SW 1271 (cell line): ENCODE data around the gene TAF4.
"Not testable (repeated sequence)": the region's sequence is repeated elsewhere in the genome, so short reads cannot be mapped to it uniquely, and the experiment has no call there.

Experiments used
- DNase-seq, 2 experiments: peaks; one replicate each; lab custom pipeline; 2025; lab: John Stamatoyannopoulos, UW

Gene TAF4

GRCh38 chr20:61948586-61949362 lies 116.9 kb downstream of the TAF4 start:
- no peak for DNase-seq

- DNase-seq, result not testable (repeated sequence)
These were observed 117.6 kb downstream of the TAF4 start for GRCh38 chr20:61948056-61948455.

GRCh38 chr20:61945495-61945894 lies 120.2 kb downstream of the TAF4 start:
- not testable (repeated sequence) for DNase-seq

DNA sequence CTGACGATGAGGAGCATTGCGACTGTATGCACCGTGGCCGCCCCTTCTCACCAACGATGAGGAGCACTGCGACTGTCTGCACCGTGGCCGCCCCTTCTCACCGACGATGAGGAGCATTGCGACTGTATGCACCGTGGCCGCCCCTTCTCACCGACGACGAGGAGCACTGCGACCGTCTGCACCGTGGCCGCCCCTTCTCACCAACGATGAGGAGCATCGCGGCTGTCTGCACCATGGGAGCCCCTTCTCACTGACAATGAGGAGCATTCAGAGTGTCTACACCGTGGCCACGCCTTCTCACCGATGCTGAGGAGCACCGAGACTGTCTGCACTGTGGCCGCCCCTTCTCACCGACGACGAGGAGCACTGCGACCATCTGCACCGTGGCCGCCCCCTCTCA lies 120.7 kb downstream of the TAF4 start:
- DNase-seq, result not testable (repeated sequence)

DNA sequence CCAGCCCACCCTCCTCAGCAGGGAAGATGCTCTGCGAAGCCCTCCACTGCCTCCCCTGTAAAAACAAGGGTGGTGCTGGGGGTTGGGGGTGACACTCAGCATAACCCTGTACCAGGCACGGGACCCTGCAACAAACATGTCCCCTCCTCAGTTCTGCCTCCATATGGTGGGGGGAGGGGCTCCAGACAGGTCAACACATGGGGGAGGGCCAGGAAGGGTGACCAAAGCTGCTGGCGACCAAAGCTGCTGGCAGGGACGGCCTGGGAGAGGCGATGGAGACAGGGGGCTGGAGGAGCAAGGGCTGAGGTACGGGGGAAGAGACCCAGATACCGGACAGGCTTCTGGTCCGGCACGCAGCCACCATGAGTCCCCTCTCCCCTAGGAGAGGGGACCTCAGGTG lies 123.2 kb downstream of the TAF4 start:
- DNase-seq, result no peak

- no peak for DNase-seq
These were observed 123.8 kb downstream of the TAF4 start for GRCh38 chr20:61941721-61942405.

DNA sequence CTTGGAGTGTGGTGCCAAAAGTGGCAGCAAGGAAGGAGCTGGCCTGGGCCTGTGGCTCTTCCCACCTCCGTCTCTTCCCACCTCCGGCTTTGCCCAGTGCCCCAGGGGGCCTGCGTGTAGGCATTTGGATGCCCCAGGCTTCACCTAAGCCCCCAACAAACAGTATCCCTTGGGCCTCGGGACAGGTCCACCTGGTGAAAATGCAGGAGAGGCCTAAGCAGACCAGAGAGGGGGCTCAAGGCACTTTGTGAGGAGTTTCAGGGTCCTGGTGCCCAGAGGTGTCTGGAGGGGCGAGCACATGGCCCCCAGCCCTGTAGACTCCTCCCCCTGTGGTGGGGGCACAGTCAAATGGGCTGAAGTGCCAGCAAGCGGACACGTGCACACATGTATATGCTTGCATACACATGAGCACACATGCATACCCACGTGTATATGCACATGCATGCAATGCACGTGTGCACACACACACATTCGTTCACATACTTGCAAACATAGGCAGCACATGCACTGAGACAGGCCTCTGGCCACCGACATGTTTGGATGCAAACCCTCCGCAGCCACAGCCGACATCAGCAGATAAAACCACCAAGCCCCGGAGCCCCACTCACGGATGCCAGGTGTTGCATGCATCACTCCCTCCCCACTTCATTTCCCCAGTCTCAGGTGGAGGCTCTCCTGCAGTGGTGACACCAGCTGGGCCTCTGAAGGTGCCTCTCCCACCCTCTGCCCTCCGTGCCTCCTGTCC lies 124.5 kb downstream of the TAF4 start:
- DNase-seq, result no peak

- DNase-seq, result no peak
These were observed 125.2 kb downstream of the TAF4 start for GRCh38 chr20:61940491-61940890.

- DNase-seq, result no peak
These were observed 125.9 kb downstream of the TAF4 start for GRCh38 chr20:61939691-61940360.

GRCh38 chr20:61938839-61939690 lies 126.6 kb downstream of the TAF4 start:
- DNase-seq, result no peak

GRCh38 chr20:61937963-61938838 lies 127.5 kb downstream of the TAF4 start:
- DNase-seq, result no peak

GRCh38 chr20:61937146-61937962 lies 128.3 kb downstream of the TAF4 start:
- DNase-seq, result no peak

- DNase-seq, result no peak
These were observed 129.0 kb downstream of the TAF4 start for GRCh38 chr20:61936701-61937131.

GRCh38 chr20:61935926-61936700 lies 129.6 kb downstream of the TAF4 start:
- no peak for DNase-seq

DNA sequence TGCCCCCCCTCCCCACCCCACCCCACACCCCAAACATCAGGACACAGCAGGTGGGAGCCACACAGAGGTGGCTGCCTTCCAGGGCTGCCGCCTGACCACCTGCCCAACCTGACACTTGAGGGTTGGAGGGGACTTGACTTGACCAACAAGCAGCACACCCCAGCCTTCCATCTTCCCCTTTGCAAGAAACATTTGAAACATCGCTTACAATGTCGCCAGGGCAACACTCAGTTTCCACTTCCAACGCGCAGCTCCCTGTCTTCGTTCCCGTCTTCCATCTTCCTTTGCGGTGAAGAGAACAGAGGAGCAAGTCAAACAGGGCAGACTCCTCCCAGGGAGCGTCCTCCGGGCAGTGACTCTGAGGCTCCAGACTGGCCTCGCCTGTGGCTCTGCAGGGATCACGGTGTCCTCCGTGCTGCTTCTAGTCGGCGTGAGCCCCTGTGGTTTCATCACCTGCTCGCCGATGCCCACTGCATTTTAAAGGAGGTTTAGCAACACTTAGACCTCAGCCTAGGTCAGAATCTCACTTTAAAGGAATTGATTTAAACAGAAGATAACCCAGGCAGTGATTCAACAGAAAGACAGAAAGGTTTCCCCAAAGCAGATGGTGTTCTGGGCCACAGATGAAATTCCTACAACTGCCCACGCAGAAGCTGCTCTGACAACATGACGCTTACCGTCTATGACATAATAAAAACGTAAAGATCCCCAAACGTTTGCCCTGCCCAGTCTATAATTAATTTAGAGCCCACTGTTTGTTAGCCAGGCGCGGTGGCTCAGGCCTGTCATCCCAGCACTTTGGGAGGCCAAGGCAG lies 130.8 kb downstream of the TAF4 start:
- DNase-seq, result no peak

GRCh38 chr20:61933951-61934715 lies 131.5 kb downstream of the TAF4 start:
- DNase-seq, result no peak

GRCh38 chr20:61933481-61933950 lies 132.2 kb downstream of the TAF4 start:
- DNase-seq, result no peak
